Epidermal melanocyte (primary cell): ENCODE results near the gene ENOSF1.
"Not testable (repeated sequence)": the region's sequence is repeated elsewhere in the genome, so short reads cannot be mapped to it uniquely, and the experiment has no call there.

ENCODE experiments used
- DNase-seq: peaks from one replicate; pipeline ENCODE4 v3.0.0; 2011; ENCODE audit warnings: low spot score; ENCODE audit not compliant: insufficient read length

ENOSF1 gene

GRCh38 chr18:712401-713134 lies at the start of gene ENOSF1:
TSS of gene ENOSF1 (minus strand) at chr18:712630. CDS start at chr18:712587, 43 bp downstream.
- peak; percentile 79 for DNase-seq

GRCh38 chr18:759864-760263 lies 47.4 kb upstream of the ENOSF1 start:
- DNase-seq: not testable (repeated sequence)

- no peak for DNase-seq
Measured at GRCh38 chr18:755506-755905, 43.1 kb upstream of the ENOSF1 start.

- no peak for DNase-seq
Measured at GRCh38 chr18:754656-755055, 42.2 kb upstream of the ENOSF1 start.

- DNase-seq: no peak
Measured at GRCh38 chr18:750456-750855, 38.0 kb upstream of the ENOSF1 start.

GRCh38 chr18:744832-745597 lies 32.6 kb upstream of the ENOSF1 start:
- no peak for DNase-seq

- DNase-seq: peak; percentile 66
Measured at GRCh38 chr18:741931-742512, 29.6 kb upstream of the ENOSF1 start.

GRCh38 chr18:732371-732770 lies 19.9 kb upstream of the ENOSF1 start:
- DNase-seq: no peak

GRCh38 chr18:731185-731584 lies 18.8 kb upstream of the ENOSF1 start:
- DNase-seq: no peak

GRCh38 chr18:730692-731091 lies 18.3 kb upstream of the ENOSF1 start:
- no peak for DNase-seq

- DNase-seq: not testable (repeated sequence)
Measured at GRCh38 chr18:730120-730519, 17.7 kb upstream of the ENOSF1 start.

GRCh38 chr18:725646-726045 lies 13.2 kb upstream of the ENOSF1 start:
- no peak for DNase-seq

GRCh38 chr18:723541-724080 lies 11.2 kb upstream of the ENOSF1 start:
- DNase-seq: no peak

- no peak for DNase-seq
Measured at GRCh38 chr18:717003-717402, 4.6 kb upstream of the ENOSF1 start.

GRCh38 chr18:715626-716025 lies 3.2 kb upstream of the ENOSF1 start:
- no peak for DNase-seq

GRCh38 chr18:713135-713490 lies 683 bp upstream of the ENOSF1 start:
- DNase-seq: no peak

GRCh38 chr18:711657-712400 lies 601 bp downstream of the ENOSF1 start:
- peak; percentile 36 for DNase-seq

- no peak for DNase-seq
Measured at GRCh38 chr18:711310-711656, 1.1 kb downstream of the ENOSF1 start.

GRCh38 chr18:710418-711300 lies 1.8 kb downstream of the ENOSF1 start:
- DNase-seq: no peak

- DNase-seq: no peak
Measured at GRCh38 chr18:709771-710170, 2.7 kb downstream of the ENOSF1 start.

GRCh38 chr18:708096-708495 lies 4.3 kb downstream of the ENOSF1 start:
- no peak for DNase-seq
